Coronary artery (tissue), 2 donors: ENCODE data around the gene GPX8.
A peak's percentile ranks its signal among the peaks of the same experiment; 100 is the strongest.

Experiments
- DNase-seq: peaks from one replicate; pipeline ENCODE4 v3.0.0-alpha.2; 2017; ENCODE audit warnings: low spot score
- H3K27ac ChIP-seq, 2 donors: fragments of 200-600 bp; sonication (generic); one replicate each; pipeline ENCODE4 v1.5.1; 2016 to 2019
- H3K4me3 ChIP-seq: fragments of 200-600 bp; sonication (generic); 2 replicates; pipeline ENCODE4 v1.5.1; 2016; ENCODE audit warnings: mild to moderate bottlenecking, moderate library complexity
- CTCF ChIP-seq: fragments of 200-600 bp; sonication (generic); IDR thresholded peaks from one replicate; pipeline ENCODE4 v1.5.1; 2019; ENCODE audit warnings: antibody characterized with exemption

Gene GPX8, protein sequence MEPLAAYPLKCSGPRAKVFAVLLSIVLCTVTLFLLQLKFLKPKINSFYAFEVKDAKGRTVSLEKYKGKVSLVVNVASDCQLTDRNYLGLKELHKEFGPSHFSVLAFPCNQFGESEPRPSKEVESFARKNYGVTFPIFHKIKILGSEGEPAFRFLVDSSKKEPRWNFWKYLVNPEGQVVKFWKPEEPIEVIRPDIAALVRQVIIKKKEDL

DNA sequence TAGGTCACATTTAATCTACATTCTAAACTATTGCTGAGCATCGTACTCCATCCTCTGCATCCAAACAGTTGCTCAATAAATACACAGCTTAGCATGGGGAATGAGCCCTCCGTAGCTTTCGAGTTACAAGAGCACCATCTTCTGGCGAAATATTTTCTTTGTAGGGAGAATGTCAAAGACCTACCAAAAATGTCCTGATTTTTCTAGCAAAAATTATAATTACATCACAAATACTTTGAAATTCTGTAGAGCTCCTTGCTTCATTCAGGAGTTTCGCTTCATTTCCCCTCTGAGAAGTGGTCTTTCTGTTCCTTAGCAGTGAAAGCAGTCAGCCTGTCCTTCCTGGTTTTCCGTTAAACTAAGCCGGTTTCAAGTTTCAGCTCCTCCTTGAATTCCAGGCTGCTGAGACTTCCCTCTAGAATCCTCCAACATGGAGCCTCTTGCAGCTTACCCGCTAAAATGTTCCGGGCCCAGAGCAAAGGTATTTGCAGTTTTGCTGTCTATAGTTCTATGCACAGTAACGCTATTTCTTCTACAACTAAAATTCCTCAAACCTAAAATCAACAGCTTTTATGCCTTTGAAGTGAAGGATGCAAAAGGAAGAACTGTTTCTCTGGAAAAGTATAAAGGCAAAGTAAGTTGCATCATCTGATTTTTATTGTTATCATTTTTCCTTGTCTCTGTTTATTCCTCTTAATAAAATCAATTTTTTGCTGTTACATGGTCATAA, at the start of gene GPX8:
TSS of gene GPX8 (plus strand) at position 409 of the 730 bp plus-strand sequence. CDS start at position 431, 22 bp downstream.
- H3K4me3 ChIP-seq = peak within 1 kb of the TSS; percentile 65
- TF ChIP-seq CTCF = no peak
- DNase-seq = no peak
- peak within 1 kb of the TSS; percentile 39 to 74 for H3K27ac ChIP-seq

DNA sequence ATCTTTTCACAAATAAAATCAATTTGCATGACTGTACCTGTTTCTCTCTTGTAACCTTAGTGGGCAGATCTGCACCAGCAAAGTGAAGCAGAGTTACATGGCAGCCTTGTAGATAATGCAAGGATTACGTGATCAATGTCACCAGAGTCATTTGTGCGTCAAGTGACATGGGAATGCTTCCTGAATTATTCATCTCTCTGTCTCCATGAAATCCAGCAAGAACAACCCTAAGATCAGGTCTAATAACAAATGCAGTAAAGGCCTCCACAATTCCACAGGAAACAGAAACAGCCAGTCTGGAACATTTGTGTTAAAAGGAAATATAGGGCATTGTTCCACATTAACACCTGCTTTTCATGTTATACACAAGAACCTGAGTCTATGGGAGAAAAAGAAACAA, 49.8 kb upstream of the GPX8 start:
- TF ChIP-seq CTCF = no peak
- Histone ChIP-seq H3K27ac (no peak overlapping the region), H3K4me3 (no peak overlapping the region)
- no peak for DNase-seq

GRCh38 chr5:55113327-55113726, 46.6 kb upstream of the GPX8 start:
- Histone ChIP-seq H3K27ac (no peak overlapping the region), H3K4me3 (no peak overlapping the region)
- no peak for TF ChIP-seq CTCF
- DNase-seq = no peak

DNA sequence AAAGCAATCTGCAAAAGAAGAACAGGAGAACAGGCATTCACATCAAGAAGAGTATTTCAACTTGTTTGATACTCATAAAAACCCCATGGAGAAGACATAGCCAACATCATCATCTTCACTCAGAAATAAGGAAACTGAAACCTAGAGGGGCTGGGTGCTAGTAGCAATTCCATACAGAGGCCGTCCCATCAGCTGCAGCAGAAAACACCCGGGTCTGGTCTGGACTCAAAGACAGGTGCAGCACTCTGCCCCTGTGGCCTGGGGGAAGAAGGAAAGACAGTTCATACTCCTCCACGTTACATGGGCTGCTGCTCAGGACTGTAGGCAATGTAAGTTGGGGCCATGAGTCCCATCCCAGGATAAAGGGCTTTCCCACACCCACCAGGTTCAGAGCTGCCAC, 45.9 kb upstream of the GPX8 start:
- Histone ChIP-seq H3K27ac (no peak overlapping the region), H3K4me3 (no peak overlapping the region)
- no peak for TF ChIP-seq CTCF
- no peak for DNase-seq

DNA sequence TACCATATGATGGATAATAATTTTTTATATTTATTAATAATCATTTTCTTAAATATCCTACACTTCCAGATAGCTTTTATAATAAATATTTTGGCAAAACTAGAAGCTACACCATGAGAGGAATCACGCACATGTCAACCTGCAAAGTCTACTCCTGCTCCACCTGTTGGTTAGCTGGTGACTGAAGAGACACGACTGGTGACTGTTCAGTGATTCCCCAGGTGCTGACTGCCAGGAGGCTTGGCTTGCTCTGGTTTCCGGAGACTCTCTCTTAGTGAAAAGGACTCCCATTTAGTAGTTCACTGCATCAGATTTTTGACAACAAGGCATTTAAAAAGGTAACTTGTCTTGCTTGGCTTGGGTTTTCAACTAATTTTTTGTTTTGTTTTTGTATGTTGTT, 36.6 kb upstream of the GPX8 start:
- DNase-seq = no peak
- no peak for TF ChIP-seq CTCF
- H3K27ac ChIP-seq = no peak overlapping the region
- H3K4me3 ChIP-seq = no peak overlapping the region

GRCh38 chr5:55134053-55134722, 25.8 kb upstream of the GPX8 start:
- Histone ChIP-seq H3K4me3 (no peak overlapping the region), H3K27ac (no peak overlapping the region)
- TF ChIP-seq CTCF = no peak
- DNase-seq = no peak
